Sigmoid colon (tissue), 7 donors: ENCODE measurements around the gene LRRFIP2. TPM values are rescaled to one million over a fixed set of nuclear protein-coding genes. Genes with fewer than 3 reads are reported as not detected.

ENCODE experiments used
- DNase-seq: peaks from one replicate; pipeline ENCODE4 v3.0.0-alpha.2; 2019
- H3K27ac ChIP-seq, 4 donors: fragments of 200-600 bp; sonication (generic); one replicate each; pipeline ENCODE4 v1.5.1; 2016 to 2019; ENCODE audit warnings: mild to moderate bottlenecking in 1 of 4
- H3K27me3 ChIP-seq, 3 donors: fragments of 200-600 bp; sonication (generic); one replicate each; pipeline ENCODE4 v1.5.1; 2019; ENCODE audit warnings: mild to moderate bottlenecking in 1 of 3
- H3K36me3 ChIP-seq, 4 donors: fragments of 200-600 bp; sonication (generic); one replicate each; pipeline ENCODE4 v1.5.1; 2016 to 2019
- H3K4me1 ChIP-seq, 4 donors: fragments of 200-600 bp; sonication (generic); one replicate each; pipeline ENCODE4 v1.5.1; 2017 to 2019
- H3K4me3 ChIP-seq, 4 donors: fragments of 200-600 bp; sonication (generic); one replicate each; pipeline ENCODE4 v1.5.1; 2017 to 2019; ENCODE audit warnings: mild to moderate bottlenecking in 2 of 4, moderate library complexity in 1 of 4
- H3K9me3 ChIP-seq, 4 donors: fragments of 200-600 bp in 3 of 4; sonication (generic) in 3 of 4; one replicate each; pipeline versions ENCODE4 v1.5.1 to v1.6.1; 2013 to 2019
- EP300 ChIP-seq, 4 donors: sonication (generic); formaldehyde crosslinking; IDR thresholded peaks; one replicate each; pipeline ENCODE4 v1.6.1; 2017; ENCODE audit warnings: antibody characterized with exemption in 4 of 4
- POLR2A ChIP-seq, 2 donors: fragments of 450-650 bp; IDR thresholded peaks; one replicate each; pipeline ENCODE4 v1.6.1; 2016; ENCODE audit warnings: antibody characterized with exemption in 2 of 2, mild to moderate bottlenecking in 2 of 2, moderate library complexity in 2 of 2
- POLR2AphosphoS5 ChIP-seq, 4 donors: sonication (generic); formaldehyde crosslinking; IDR thresholded peaks; one replicate each; pipeline ENCODE4 v1.6.1; 2017; ENCODE audit warnings: antibody characterized with exemption in 4 of 4
- WGBS, 2 donors: extraction: QIAGEN DNeasy Blood & Tissue Kit; methylation state at CpG; one replicate each; pipeline ENCODE4 v1.1.7; 2013; 5-methylcytosine and 5-hydroxymethylcytosine counted together
- intact Hi-C: fragments of 100-400 bp; cut with DNase I; formaldehyde crosslinking; loops from one replicate; pipeline ENCODE4 v1.15.1; 2023
- polyA plus RNA-seq, 3 donors: library from polyadenylated mRNA; stranded (reverse); fragments of 200-250 nt; gene quantifications; one replicate each; pipeline ENCODE4 v1.2.3, GENCODE V29; 2013
- total RNA-seq, 4 donors: library from RNA; depleted of rRNA; stranded (reverse); fragments of >200 nt; gene quantifications; one replicate each; pipeline ENCODE4 v1.1.0, GENCODE V29; 2016
- TF ChIP-seq, protein P1 (sequence below), 4 experiments: fragments of 450-650 bp in 3 of 4; fragments of 200-600 bp in 1 of 4; IDR thresholded peaks; one replicate each; pipeline ENCODE4 v1.5.1; 2016 to 2019; ENCODE audit warnings: antibody characterized with exemption in 4 of 4, mild to moderate bottlenecking in 3 of 4, moderate library complexity in 2 of 4
- donor health status: healthy with polysubstance abuse.
- donor health status: Bipolar disorder and iron deficiency.
- donor health status: healthy.

The LRRFIP2 gene
- total and polyA plus RNA-seq, 7 donors = 47.2 to 91.8 (median 60.1) TPM

DNA sequence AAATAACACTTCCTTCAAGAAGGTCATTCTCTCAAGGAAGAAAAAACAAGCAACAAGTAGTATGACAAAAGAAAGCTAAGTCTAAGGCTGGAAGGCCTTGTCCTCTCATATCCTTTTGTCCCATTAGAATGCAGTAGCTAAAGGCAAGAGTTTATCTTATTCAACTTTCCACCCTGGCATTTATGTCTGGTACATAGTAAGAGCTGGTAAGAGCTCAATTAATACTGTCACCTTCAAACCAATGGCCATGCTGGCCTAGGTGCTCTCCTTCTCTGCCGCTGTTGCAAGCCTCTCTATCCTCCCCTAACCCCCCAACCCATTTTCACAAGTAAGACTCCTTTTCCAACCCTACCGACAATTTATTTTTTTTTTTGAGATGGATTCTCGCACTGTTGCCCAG lies 81.9 kb downstream of the LRRFIP2 start:
- H3K4me1 ChIP-seq = peaks cover 0 to 14% (median 3%) of the 10 kb centered on the region in 4 donors
- peaks cover 0 to 60% (median 2%) of the 10 kb centered on the region in 4 donors for H3K36me3 ChIP-seq
- no peak for DNase-seq
- 97 to 98% methylated on average over 3 of the region's 3 CpGs for WGBS, 2 donors
- H3K27ac ChIP-seq = no peak overlapping the region
- TF ChIP-seq EP300 (IDR thresholded peaks at IDR 0.05) = no peak
- TF ChIP-seq, protein P1, sequence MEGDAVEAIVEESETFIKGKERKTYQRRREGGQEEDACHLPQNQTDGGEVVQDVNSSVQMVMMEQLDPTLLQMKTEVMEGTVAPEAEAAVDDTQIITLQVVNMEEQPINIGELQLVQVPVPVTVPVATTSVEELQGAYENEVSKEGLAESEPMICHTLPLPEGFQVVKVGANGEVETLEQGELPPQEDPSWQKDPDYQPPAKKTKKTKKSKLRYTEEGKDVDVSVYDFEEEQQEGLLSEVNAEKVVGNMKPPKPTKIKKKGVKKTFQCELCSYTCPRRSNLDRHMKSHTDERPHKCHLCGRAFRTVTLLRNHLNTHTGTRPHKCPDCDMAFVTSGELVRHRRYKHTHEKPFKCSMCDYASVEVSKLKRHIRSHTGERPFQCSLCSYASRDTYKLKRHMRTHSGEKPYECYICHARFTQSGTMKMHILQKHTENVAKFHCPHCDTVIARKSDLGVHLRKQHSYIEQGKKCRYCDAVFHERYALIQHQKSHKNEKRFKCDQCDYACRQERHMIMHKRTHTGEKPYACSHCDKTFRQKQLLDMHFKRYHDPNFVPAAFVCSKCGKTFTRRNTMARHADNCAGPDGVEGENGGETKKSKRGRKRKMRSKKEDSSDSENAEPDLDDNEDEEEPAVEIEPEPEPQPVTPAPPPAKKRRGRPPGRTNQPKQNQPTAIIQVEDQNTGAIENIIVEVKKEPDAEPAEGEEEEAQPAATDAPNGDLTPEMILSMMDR (IDR thresholded peaks at IDR 0.05) = no peak
- no peak for TF ChIP-seq POLR2A (IDR thresholded peaks at IDR 0.05)
- TF ChIP-seq POLR2AphosphoS5 (IDR thresholded peaks at IDR 0.05) = no peak
- intact Hi-C loops = no loop called here
- no peak overlapping the region for H3K4me3 ChIP-seq
- H3K9me3 ChIP-seq = no peaks in the 10 kb centered on the region
- no peaks in the 10 kb centered on the region for H3K27me3 ChIP-seq

DNA sequence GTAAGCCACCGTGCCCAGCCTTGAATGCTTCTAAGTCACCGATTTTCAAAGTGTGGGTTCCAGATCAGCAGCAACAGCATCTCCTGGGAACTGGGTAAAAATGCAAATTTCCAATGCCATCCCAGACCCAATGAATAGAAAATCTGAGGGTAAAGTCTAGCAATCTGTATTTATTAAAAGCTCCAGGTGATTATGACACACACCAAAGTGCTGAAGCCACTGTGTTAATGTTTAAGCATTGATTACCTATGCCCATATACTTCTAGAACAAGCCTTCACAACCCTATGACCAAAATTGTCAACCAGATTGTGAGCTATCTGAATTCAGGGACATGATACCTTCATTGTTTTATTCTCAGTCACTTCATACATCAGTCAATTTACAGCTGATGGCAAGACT lies 86.5 kb downstream of the LRRFIP2 start:
- peaks cover 0 to 46% (median 2%) of the 10 kb centered on the region in 4 donors for H3K36me3 ChIP-seq
- no peaks in the 10 kb centered on the region for H3K4me1 ChIP-seq
- DNase-seq = no peak
- H3K4me3 ChIP-seq = no peak overlapping the region
- TF ChIP-seq, protein P1 (IDR thresholded peaks at IDR 0.05) = no peak
- TF ChIP-seq POLR2A (IDR thresholded peaks at IDR 0.05) = no peak
- no peak for TF ChIP-seq EP300 (IDR thresholded peaks at IDR 0.05)
- TF ChIP-seq POLR2AphosphoS5 (IDR thresholded peaks at IDR 0.05) = no peak
- H3K9me3 ChIP-seq = no peaks in the 10 kb centered on the region
- no peak overlapping the region for H3K27ac ChIP-seq
- no peaks in the 10 kb centered on the region for H3K27me3 ChIP-seq
- intact Hi-C loops = no loop called here
- WGBS, 2 donors = 92 to 95% methylated on average over 2 of the region's 2 CpGs

DNA sequence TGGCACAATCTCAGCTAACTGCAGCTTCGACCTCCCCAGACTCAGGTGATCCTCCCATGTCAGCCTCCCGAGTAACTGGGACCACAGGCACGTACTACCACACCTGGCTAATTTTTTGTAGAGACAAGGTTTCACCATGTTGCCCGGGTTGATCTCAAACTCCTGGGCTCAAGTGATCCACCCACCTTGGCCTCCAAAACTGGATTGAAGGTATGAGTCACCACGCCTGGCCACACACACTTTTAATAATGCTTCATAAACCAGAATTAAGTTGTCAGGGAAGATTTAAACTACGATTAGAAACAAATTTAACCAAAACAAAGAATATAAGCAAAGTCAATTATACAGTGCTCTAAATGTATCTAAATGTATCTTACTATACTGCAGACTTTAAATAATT lies 87.5 kb downstream of the LRRFIP2 start:
- Histone ChIP-seq H3K27me3 (no peaks in the 10 kb centered on the region), H3K4me3 (no peak overlapping the region), H3K27ac (no peak overlapping the region), H3K4me1 (peaks cover 0 to 3% (median 0%) of the 10 kb centered on the region in 4 donors), H3K36me3 (peaks cover 0 to 48% (median 2%) of the 10 kb centered on the region in 4 donors), H3K9me3 (no peaks in the 10 kb centered on the region)
- TF ChIP-seq POLR2A (IDR thresholded peaks at IDR 0.05) = no peak
- TF ChIP-seq POLR2AphosphoS5 (IDR thresholded peaks at IDR 0.05) = no peak
- no peak for TF ChIP-seq EP300 (IDR thresholded peaks at IDR 0.05)
- TF ChIP-seq, protein P1 (IDR thresholded peaks at IDR 0.05) = no peak
- no peak for DNase-seq
- intact Hi-C loops = no loop called here
- WGBS, 2 donors = 93 to 96% methylated on average over 6 of the region's 6 CpGs

DNA sequence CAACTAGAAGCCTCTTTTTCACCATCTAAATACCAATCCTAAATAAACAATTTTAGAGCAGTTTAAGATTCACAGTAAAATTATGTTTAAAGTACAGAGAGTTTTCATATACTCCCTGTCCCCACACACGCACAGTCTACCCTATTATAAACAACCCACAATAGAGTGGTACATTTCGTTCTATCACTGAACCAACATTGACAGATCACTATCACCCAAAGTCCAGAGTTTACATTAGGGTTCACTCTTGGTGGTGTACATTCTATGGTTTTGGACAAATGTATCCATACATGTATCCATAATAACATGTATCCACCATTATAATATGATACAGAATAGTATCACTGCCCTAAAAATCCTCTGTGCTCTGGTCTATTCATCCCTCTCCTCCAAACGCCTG lies 92.1 kb downstream of the LRRFIP2 start:
- H3K4me1 ChIP-seq = peaks cover 0 to 4% (median 2%) of the 10 kb centered on the region in 4 donors
- no peaks in the 10 kb centered on the region for H3K27me3 ChIP-seq
- no peak overlapping the region for H3K27ac ChIP-seq
- no peak for DNase-seq
- TF ChIP-seq POLR2A (IDR thresholded peaks at IDR 0.05) = no peak
- TF ChIP-seq POLR2AphosphoS5 (IDR thresholded peaks at IDR 0.05) = no peak
- no peak for TF ChIP-seq EP300 (IDR thresholded peaks at IDR 0.05)
- TF ChIP-seq, protein P1 (IDR thresholded peaks at IDR 0.05) = no peak
- no peaks in the 10 kb centered on the region for H3K9me3 ChIP-seq
- 76 to 89% methylated on average over 3 of the region's 3 CpGs for WGBS, 2 donors
- intact Hi-C loops = no loop called here
- no peak overlapping the region for H3K4me3 ChIP-seq
- H3K36me3 ChIP-seq = peaks cover 0 to 30% (median 0%) of the 10 kb centered on the region in 4 donors

DNA sequence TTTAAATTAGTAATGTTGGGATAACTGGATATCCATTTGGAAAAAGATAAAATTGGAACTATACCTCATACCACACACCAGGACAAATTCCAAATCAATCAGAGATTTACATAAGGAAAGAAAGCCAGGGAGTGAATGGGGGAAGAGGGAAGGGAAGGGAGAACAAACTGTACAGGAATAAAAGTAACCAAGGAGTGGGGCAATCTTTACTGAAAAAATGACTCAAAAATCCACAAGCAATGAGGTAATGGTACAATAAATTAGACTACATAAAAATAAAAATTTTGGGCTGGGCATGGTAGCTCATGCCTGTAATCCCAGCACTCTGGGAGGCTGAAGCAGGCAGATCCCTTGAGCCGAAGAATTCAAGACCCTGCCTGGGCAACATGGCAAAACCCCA lies 98.4 kb downstream of the LRRFIP2 start:
- H3K4me1 ChIP-seq = peaks cover 0 to 23% (median 16%) of the 10 kb centered on the region in 4 donors
- intact Hi-C loops = no loop called here
- no peaks in the 10 kb centered on the region for H3K27me3 ChIP-seq
- 96% methylated on average over 1 of the region's 1 CpG for WGBS, 2 donors
- H3K9me3 ChIP-seq = no peaks in the 10 kb centered on the region
- peaks cover 0 to 33% (median 0%) of the 10 kb centered on the region in 4 donors for H3K36me3 ChIP-seq
- TF ChIP-seq POLR2A (IDR thresholded peaks at IDR 0.05) (no peak), POLR2AphosphoS5 (IDR thresholded peaks at IDR 0.05) (no peak), EP300 (IDR thresholded peaks at IDR 0.05) (no peak)
- DNase-seq = no peak
- H3K27ac ChIP-seq = no peak overlapping the region
- no peak overlapping the region for H3K4me3 ChIP-seq
